Neural cell (in vitro differentiated cells): ENCODE data around the gene MOB2. TPM values are rescaled to one million over a fixed set of nuclear protein-coding genes. Genes with fewer than 3 reads are reported as not detected.
"Not testable (repeated sequence)": the region's sequence is repeated elsewhere in the genome, so short reads cannot be mapped to it uniquely, and the experiment has no call there.

Experiments used
- H2AFZ ChIP-seq: fragments of 200-600, 300-800 bp; sonication (generic), shearing (Covaris generic); 2 replicates; pipeline ENCODE4 v1.6.0; 2014; ENCODE audit warnings: low read depth, mild to moderate bottlenecking, antibody characterized with exemption, low read length, moderate library complexity
- H3F3A ChIP-seq: fragments of 200-600 bp; shearing (Covaris generic); 2 replicates; pipeline ENCODE4 v1.6.1; 2016; ENCODE audit warnings: mild to moderate bottlenecking, moderate library complexity, mixed read lengths, antibody characterized with exemption, low read length; ENCODE audit not compliant: insufficient read depth, poor library complexity, severe bottlenecking
- H3K27ac ChIP-seq: fragments of 200-600, 300-800 bp; sonication (generic), shearing (Covaris generic); 2 replicates; pipeline ENCODE4 v1.5.1; 2014; ENCODE audit warnings: mild to moderate bottlenecking, low read length, moderate library complexity
- H3K27me3 ChIP-seq: fragments of 300-800, 200-600 bp; sonication (generic), shearing (Covaris generic); 2 replicates; pipeline ENCODE4 v1.6.0; 2014; ENCODE audit warnings: mild to moderate bottlenecking, low read depth, low read length, moderate library complexity; ENCODE audit not compliant: insufficient read depth
- H3K36me3 ChIP-seq: fragments of 300-800, 200-600 bp; sonication (generic), shearing (Covaris generic); 2 replicates; pipeline ENCODE4 v1.5.1; 2014; ENCODE audit warnings: mild to moderate bottlenecking, antibody characterized with exemption, low read length, moderate library complexity; ENCODE audit not compliant: insufficient read depth
- H3K4me2 ChIP-seq: fragments of 300-800, 200-600 bp; sonication (generic), shearing (Covaris generic); 2 replicates; pipeline ENCODE4 v1.6.0; 2014; ENCODE audit warnings: mild to moderate bottlenecking, low read length
- H3K4me3 ChIP-seq: fragments of 300-800, 200-600 bp; sonication (generic), shearing (Covaris generic); 2 replicates; pipeline ENCODE4 v1.5.1; 2014; ENCODE audit warnings: mild to moderate bottlenecking, low read length, moderate library complexity
- H3K79me2 ChIP-seq: fragments of 200-600 bp; shearing (Covaris generic); replicated peaks from 2 replicates; pipeline ENCODE4 v1.6.0; 2014; ENCODE audit warnings: mild to moderate bottlenecking, low read length, moderate library complexity; ENCODE audit not compliant: insufficient read depth
- H3K9ac ChIP-seq: fragments of 300-800, 200-600 bp; sonication (generic), shearing (Covaris generic); 2 replicates; pipeline ENCODE4 v1.6.1; 2016; ENCODE audit warnings: mild to moderate bottlenecking, low read length, mixed read lengths
- H3K9me2 ChIP-seq: fragments of 200-600 bp; shearing (Covaris generic); 2 replicates; pipeline ENCODE4 v1.6.1; 2016; ENCODE audit warnings: mild to moderate bottlenecking, low read length, mixed read lengths; ENCODE audit not compliant: insufficient read depth
- H3K9me3 ChIP-seq: fragments of 200-600, 300-800 bp; sonication (generic), shearing (Covaris generic); 2 replicates; pipeline ENCODE4 v1.6.1; 2016; ENCODE audit warnings: mild to moderate bottlenecking, mixed run types, low read length, moderate library complexity, mixed read lengths
- H4K20me1 ChIP-seq: fragments of 200-600 bp; shearing (Covaris generic); 2 replicates; pipeline ENCODE4 v1.6.1; 2016; ENCODE audit warnings: mild to moderate bottlenecking, mixed run types; ENCODE audit not compliant: insufficient read depth
- CTCF ChIP-seq: fragments of 450-650 bp; IDR thresholded peaks from 2 replicates; pipeline ENCODE4 v1.5.1; 2014; ENCODE audit warnings: antibody characterized with exemption, mild to moderate bottlenecking, moderate library complexity; ENCODE audit not compliant: poor library complexity, severe bottlenecking
- EP300 ChIP-seq: fragments of 450-650 bp; conservative IDR thresholded peaks from 2 replicates; pipeline ENCODE4 v1.6.1; 2014; ENCODE audit warnings: antibody characterized with exemption, mild to moderate bottlenecking, moderate library complexity; ENCODE audit not compliant: poor library complexity, severe bottlenecking
- EZH2 ChIP-seq: fragments of 200-600, 300-800 bp; shearing (Covaris generic), sonication (generic); IDR thresholded peaks from 2 replicates; pipeline ENCODE4 v1.6.1; 2014; ENCODE audit warnings: antibody characterized with exemption, low read length, borderline replicate concordance, mild to moderate bottlenecking; ENCODE audit not compliant: insufficient read depth, poor library complexity, severe bottlenecking
- MXI1 ChIP-seq: fragments of 450-650 bp; conservative IDR thresholded peaks from 2 replicates; pipeline ENCODE4 v1.6.1; 2014; ENCODE audit warnings: antibody characterized with exemption, mild to moderate bottlenecking; ENCODE audit not compliant: poor library complexity, severe bottlenecking
- POLR2AphosphoS5 ChIP-seq: IDR thresholded peaks from 2 replicates; pipeline ENCODE4 v1.6.1; 2012
- RAD21 ChIP-seq: fragments of 450-650 bp; conservative IDR thresholded peaks from 2 replicates; pipeline ENCODE4 v1.6.1; 2014; ENCODE audit warnings: antibody characterized with exemption, mild to moderate bottlenecking, moderate library complexity
- REST ChIP-seq: IDR thresholded peaks from 2 replicates; pipeline ENCODE4 v1.6.1; 2012; ENCODE audit warnings: borderline replicate concordance
- SMC3 ChIP-seq: fragments of 450-650 bp; conservative IDR thresholded peaks from 2 replicates; pipeline ENCODE4 v1.6.1; 2014; ENCODE audit warnings: antibody characterized with exemption, mild to moderate bottlenecking, moderate library complexity; ENCODE audit not compliant: poor library complexity
- TAF1 ChIP-seq: IDR thresholded peaks from 2 replicates; pipeline ENCODE4 v1.6.1; 2012; ENCODE audit warnings: low read depth
- polyA plus RNA-seq: library from polyadenylated mRNA; depleted of rRNA; stranded (reverse); fragments of >200 nt; gene quantifications from 2 replicates; pipeline ENCODE4 v1.2.3, GENCODE V29; 2014

The MOB2 gene
- polyA plus RNA-seq, 1 donor from 2014 or later = 33.2 TPM

GRCh38 chr11:1514336-1515061 is 27.9 kb upstream of the MOB2 start:
- Histone ChIP-seq H3K36me3 (no peaks in the 10 kb centered on the region), H3K79me2 (no peaks in the 10 kb centered on the region), H3K9me3 (no peaks in the 10 kb centered on the region), H3F3A (no peaks in the 10 kb centered on the region), H3K4me2 (no peak overlapping the region), H3K27ac (no peak overlapping the region), H3K9me2 (no peaks in the 10 kb centered on the region), H3K9ac (no peak overlapping the region), H3K4me3 (no peak overlapping the region), H2AFZ (no peak overlapping the region), H3K27me3 (no peaks in the 10 kb centered on the region), H4K20me1 (no peaks in the 10 kb centered on the region)
- no peak for TF ChIP-seq TAF1
- no peak for TF ChIP-seq SMC3
- TF ChIP-seq MXI1 = no peak

- Histone ChIP-seq H3K79me2 (no peaks in the 10 kb centered on the region), H3K27me3 (no peaks in the 10 kb centered on the region), H3K9me2 (no peaks in the 10 kb centered on the region), H4K20me1 (no peaks in the 10 kb centered on the region), H3K36me3 (no peaks in the 10 kb centered on the region), H3K4me3 (no peak overlapping the region), H3K9me3 (no peaks in the 10 kb centered on the region), H2AFZ (no peak overlapping the region), H3F3A (no peaks in the 10 kb centered on the region), H3K4me2 (no peak overlapping the region), H3K9ac (no peak overlapping the region), H3K27ac (no peak overlapping the region)
- no peak for TF ChIP-seq SMC3
- no peak for TF ChIP-seq REST
- TF ChIP-seq RAD21 = no peak
- TF ChIP-seq POLR2AphosphoS5 = no peak
- no peak for TF ChIP-seq EZH2
- TF ChIP-seq EP300 = no peak
- no peak for TF ChIP-seq TAF1
- no peak for TF ChIP-seq CTCF
- TF ChIP-seq MXI1 = no peak
These were observed 27.0 kb upstream of the MOB2 start for GRCh38 chr11:1513326-1514296.

GRCh38 chr11:1512531-1513258 is 26.1 kb upstream of the MOB2 start:
- H3K9ac ChIP-seq, H3K36me3 ChIP-seq, H3K27ac ChIP-seq, H3F3A ChIP-seq, H3K4me3 ChIP-seq, H3K79me2 ChIP-seq, H3K4me2 ChIP-seq, H2AFZ ChIP-seq, H3K9me2 ChIP-seq, H3K9me3 ChIP-seq, H4K20me1 ChIP-seq, H3K27me3 ChIP-seq: not testable (repeated sequence)
